B cell (primary cell): ENCODE results near the gene TMEM69. TPM values are rescaled to one million over a fixed set of nuclear protein-coding genes. Genes with fewer than 3 reads are reported as not detected.

ENCODE experiments used
- ATAC-seq: fragments of 200-7000 bp; cut with Tn5 transposase; one replicate; pipeline ENCODE4 v1.10.0; 2021; ENCODE audit warnings: low read depth, mild to moderate bottlenecking, moderate number of reproducible peaks, moderate library complexity
- CTCF ChIA-PET: fragments of 350-600 bp; sonication (Branson Sonifier 250); formaldehyde crosslinking; loops from one replicate; lab custom pipeline; 2021; ENCODE audit warnings: antibody characterized with exemption, inconsistent platforms; lab: Charles Lee
- POLR2A ChIA-PET: fragments of 350-600 bp; sonication (Branson Sonifier 250); formaldehyde crosslinking; loops from one replicate; lab custom pipeline; 2021; ENCODE audit warnings: antibody characterized with exemption; lab: Charles Lee
- DNase-seq: peaks from one replicate; pipeline ENCODE4 v3.0.0; 2013
- H2AFZ ChIP-seq: 2 replicates; pipeline ENCODE4 v1.6.1; 2012; ENCODE audit warnings: mild to moderate bottlenecking, low read depth, low read length; ENCODE audit not compliant: insufficient read depth, poor library complexity, severe bottlenecking
- H3K27ac ChIP-seq, 2 donors: 1 replicate in 1 of 2; 2 replicates in 1 of 2; pipeline ENCODE4 v1.5.1; 2012 to 2013; ENCODE audit warnings: low read length in 2 of 2, mild to moderate bottlenecking in 2 of 2, moderate library complexity in 1 of 2
- H3K27me3 ChIP-seq, 4 experiments: fragments of 200-600 bp in 1 of 4; sonication (generic) in 1 of 4; replicated peaks in 1 of 4; 1 replicate in 2 of 4; 2 replicates in 2 of 4; pipeline versions ENCODE4 v1.6.1 to v1.7.0; 2013 to 2016; ENCODE audit warnings: low read length in 3 of 4, mild to moderate bottlenecking in 2 of 4, mixed read lengths in 1 of 4, moderate library complexity in 1 of 4; ENCODE audit not compliant: insufficient read depth in 4 of 4, control insufficient read depth in 3 of 4; ENCODE audit errors: control extremely low read depth in 1 of 4
- H3K36me3 ChIP-seq, 2 experiments: replicated peaks in 1 of 2; 1 replicate in 1 of 2; 2 replicates in 1 of 2; pipeline versions ENCODE4 v1.6.1 to v1.7.1; 2013; ENCODE audit warnings: low read length in 1 of 2; ENCODE audit not compliant: insufficient read depth in 2 of 2, control insufficient read depth in 1 of 2; ENCODE audit errors: control extremely low read depth in 1 of 2, extremely low read depth in 1 of 2
- H3K4me1 ChIP-seq, 2 donors: fragments of 200-600 bp in 1 of 2; sonication (generic) in 1 of 2; 1 replicate in 1 of 2; 2 replicates in 1 of 2; pipeline versions ENCODE4 v1.5.1 to v1.6.1; 2013 to 2017; ENCODE audit warnings: low read length in 2 of 2; ENCODE audit not compliant: control insufficient read depth in 2 of 2, insufficient read depth in 2 of 2
- H3K4me2 ChIP-seq: replicated peaks from 2 replicates; pipeline ENCODE3; 2012; ENCODE audit warnings: mild to moderate bottlenecking, low read depth, low read length; ENCODE audit not compliant: poor library complexity, severe bottlenecking
- H3K4me3 ChIP-seq, 5 experiments: fragments of 200-600 bp in 1 of 5; sonication (generic) in 1 of 5; 1 replicate in 3 of 5; 2 replicates in 2 of 5; pipeline versions ENCODE4 v1.5.1 to v1.7.0; 2011 to 2016; ENCODE audit warnings: low read length in 4 of 5, mild to moderate bottlenecking in 4 of 5, low read depth in 2 of 5, control low read depth in 1 of 5, moderate library complexity in 1 of 5; ENCODE audit not compliant: insufficient read depth in 1 of 5; ENCODE audit errors: control extremely low read depth in 1 of 5, extremely low read depth in 1 of 5
- H3K79me2 ChIP-seq: fragments of 200-600 bp; sonication (generic); one replicate; pipeline ENCODE4 v1.6.0; 2016; ENCODE audit warnings: low read length; ENCODE audit not compliant: control insufficient read depth, insufficient read depth
- H3K9ac ChIP-seq: fragments of 200-600 bp; sonication (generic); 2 replicates; pipeline ENCODE4 v1.6.1; 2017; ENCODE audit warnings: mild to moderate bottlenecking, low read length, moderate library complexity
- H3K9me3 ChIP-seq, 3 donors: one replicate each; pipeline versions ENCODE4 v1.6.1 to v1.7.1; 2013; ENCODE audit warnings: low read length in 2 of 3; ENCODE audit not compliant: control insufficient read depth in 2 of 3, insufficient read depth in 1 of 3; ENCODE audit errors: control extremely low read depth in 1 of 3
- H4K20me1 ChIP-seq: 2 replicates; pipeline ENCODE4 v1.6.0; 2012; ENCODE audit warnings: mild to moderate bottlenecking, low read length; ENCODE audit not compliant: insufficient read depth, control insufficient read depth, poor library complexity, severe bottlenecking
- H3K27ac Mint-ChIP-seq: one replicate; pipeline ENCODE4 v1.8.0; 2021; ENCODE audit warnings: mixed read lengths
- H3K27me3 Mint-ChIP-seq: one replicate; pipeline ENCODE4 v1.8.0; 2021; ENCODE audit warnings: mixed read lengths
- H3K4me1 Mint-ChIP-seq: one replicate; pipeline ENCODE4 v1.8.0; 2021; ENCODE audit warnings: mixed read lengths
- H3K4me3 Mint-ChIP-seq: one replicate; pipeline ENCODE4 v1.8.0; 2021; ENCODE audit warnings: mixed read lengths
- H3K9me3 Mint-ChIP-seq: one replicate; pipeline ENCODE4 v1.8.0; 2022; ENCODE audit warnings: mixed read lengths; ENCODE audit not compliant: insufficient read depth
- EZH2 ChIP-seq: IDR thresholded peaks from 2 replicates; pipeline ENCODE4 v1.6.1; 2012; ENCODE audit warnings: borderline replicate concordance, low read depth, mild to moderate bottlenecking, moderate library complexity, low read length; ENCODE audit not compliant: insufficient read depth, poor library complexity, severe bottlenecking
- WGBS: methylation state at CpG from one replicate; pipeline ENCODE4 v1.1.5; 2013; ENCODE audit warnings: missing lambda C conversion rate; ENCODE audit not compliant: insufficient coverage; 5-methylcytosine and 5-hydroxymethylcytosine counted together
- intact Hi-C: fragments of 100-400 bp; cut with micrococcal nuclease; formaldehyde crosslinking; loops from one replicate; pipeline ENCODE4 v1.10.0; 2022
- polyA plus RNA-seq: library from polyadenylated mRNA; depleted of rRNA; stranded (reverse); fragments of >200 nt; gene quantifications from 2 replicates; pipeline ENCODE4 v1.2.3, GENCODE V29; 2012
- total RNA-seq, 2 donors: library from RNA; stranded (reverse); fragments of 120-200 nt in 1 of 2; gene quantifications; 1 replicate in 1 of 2; 2 replicates in 1 of 2; pipeline versions ENCODE4 v1.2.3 to v1.2.4, GENCODE V29; 2013 to 2022
- TF ChIP-seq, protein P1 (sequence below): fragments of 200-600 bp; IDR thresholded peaks from one replicate; pipeline ENCODE4 v1.8.0; 2022; ENCODE audit warnings: antibody characterized with exemption, mild to moderate bottlenecking

Gene TMEM69
- total and polyA plus RNA-seq, 2 donors (not counting 1 experiment from before 2014, with no cell fraction given) = 21.8 to 34.2 TPM

DNA sequence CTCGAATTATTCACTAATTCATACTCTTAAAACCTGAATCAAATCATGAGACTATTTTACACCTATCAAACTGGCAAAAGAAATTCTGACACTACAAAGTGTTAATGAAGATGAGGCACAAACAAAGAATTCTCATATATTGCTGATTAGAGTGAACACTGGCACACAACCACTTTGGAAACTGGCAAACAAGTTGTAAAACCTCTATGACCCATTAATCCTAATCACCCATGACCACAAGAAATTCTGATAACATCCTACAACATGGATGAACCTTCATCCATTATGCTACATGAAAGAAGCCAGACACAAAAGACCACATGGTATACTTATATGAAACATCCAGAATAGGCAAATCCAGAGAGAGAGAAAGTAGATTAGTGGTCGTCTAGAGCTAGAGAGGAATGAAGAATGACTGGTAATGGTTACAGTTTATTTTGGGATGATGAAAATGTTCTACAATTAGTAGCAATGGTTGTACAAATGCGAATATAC is 10.2 kb upstream of the TMEM69 start:
- Histone ChIP-seq H3K4me1 (peaks cover 11 to 39% of the 10 kb centered on the region in 2 donors), H3K79me2 (peaks cover 99% of the 10 kb centered on the region), H4K20me1 (peaks cover 74% of the 10 kb centered on the region), H3K27me3 (no peaks in the 10 kb centered on the region), H3K4me2 (no peak overlapping the region), H2AFZ (no peak overlapping the region), H3K36me3 (peaks cover 0 to under 1% of the 10 kb centered on the region in 2 experiments), H3K4me3 (no peak overlapping the region), H3K9me3 (no peaks in the 10 kb centered on the region), H3K9ac (no peak overlapping the region), H3K27ac (no peak overlapping the region)
- Mint-ChIP-seq H3K27me3 (no peaks in the 10 kb centered on the region), H3K4me1 (peaks cover 76% of the 10 kb centered on the region), H3K27ac (no peak overlapping the region), H3K9me3 (no peaks in the 10 kb centered on the region), H3K4me3 (peak overlapping the region; percentile 14)
- ChIA-PET CTCF (interaction anchor here (1.5 kb wide), 1 partner anchor 8 kb away, joined by 5 read pairs; the partner anchor contains the start of gene GPBP1L1), POLR2A (no interaction called here)
- TF ChIP-seq, protein P1, sequence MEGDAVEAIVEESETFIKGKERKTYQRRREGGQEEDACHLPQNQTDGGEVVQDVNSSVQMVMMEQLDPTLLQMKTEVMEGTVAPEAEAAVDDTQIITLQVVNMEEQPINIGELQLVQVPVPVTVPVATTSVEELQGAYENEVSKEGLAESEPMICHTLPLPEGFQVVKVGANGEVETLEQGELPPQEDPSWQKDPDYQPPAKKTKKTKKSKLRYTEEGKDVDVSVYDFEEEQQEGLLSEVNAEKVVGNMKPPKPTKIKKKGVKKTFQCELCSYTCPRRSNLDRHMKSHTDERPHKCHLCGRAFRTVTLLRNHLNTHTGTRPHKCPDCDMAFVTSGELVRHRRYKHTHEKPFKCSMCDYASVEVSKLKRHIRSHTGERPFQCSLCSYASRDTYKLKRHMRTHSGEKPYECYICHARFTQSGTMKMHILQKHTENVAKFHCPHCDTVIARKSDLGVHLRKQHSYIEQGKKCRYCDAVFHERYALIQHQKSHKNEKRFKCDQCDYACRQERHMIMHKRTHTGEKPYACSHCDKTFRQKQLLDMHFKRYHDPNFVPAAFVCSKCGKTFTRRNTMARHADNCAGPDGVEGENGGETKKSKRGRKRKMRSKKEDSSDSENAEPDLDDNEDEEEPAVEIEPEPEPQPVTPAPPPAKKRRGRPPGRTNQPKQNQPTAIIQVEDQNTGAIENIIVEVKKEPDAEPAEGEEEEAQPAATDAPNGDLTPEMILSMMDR = no peak
- no peak for TF ChIP-seq EZH2
- no peak for ATAC-seq
- WGBS = no CpG with 5 or more reads among the region's 3 CpGs
- intact Hi-C loops = no loop called here
- DNase-seq = no peak

DNA sequence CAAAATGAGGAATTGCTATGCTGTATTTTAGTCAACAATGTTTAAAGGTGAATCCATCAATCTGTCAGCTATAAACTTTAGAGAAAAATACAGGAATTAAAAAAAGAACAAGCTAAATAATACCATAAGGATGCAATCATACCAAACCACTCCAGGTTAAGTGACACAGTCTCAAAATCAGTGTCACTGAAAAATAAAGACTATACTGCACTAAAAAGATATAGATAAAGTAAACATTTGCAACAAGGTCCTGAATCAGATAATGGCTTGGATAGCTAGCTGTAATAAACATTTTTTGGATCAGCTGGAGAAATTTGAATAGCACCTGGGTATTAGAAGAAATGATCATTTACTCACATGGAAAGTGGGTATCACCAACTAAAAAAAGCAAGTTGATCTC is 9.5 kb upstream of the TMEM69 start:
- ATAC-seq = no peak
- no peak overlapping the region for H3K9ac ChIP-seq
- TF ChIP-seq, protein P1 = no peak
- TF ChIP-seq EZH2 = no peak
- no peak overlapping the region for H2AFZ ChIP-seq
- no peaks in the 10 kb centered on the region for H3K27me3 ChIP-seq
- H3K9me3 ChIP-seq = no peaks in the 10 kb centered on the region
- no peak overlapping the region for H3K4me3 Mint-ChIP-seq
- POLR2A ChIA-PET = no interaction called here
- H3K4me1 ChIP-seq = peaks cover 11 to 40% of the 10 kb centered on the region in 2 donors
- intact Hi-C loops = no loop called here
- no peaks in the 10 kb centered on the region for H3K36me3 ChIP-seq
- H3K9me3 Mint-ChIP-seq = no peaks in the 10 kb centered on the region
- no peaks in the 10 kb centered on the region for H3K27me3 Mint-ChIP-seq
- peaks cover 71% of the 10 kb centered on the region for H4K20me1 ChIP-seq
- peaks cover 99% of the 10 kb centered on the region for H3K79me2 ChIP-seq
- H3K4me3 ChIP-seq = no peak overlapping the region
- H3K4me1 Mint-ChIP-seq = peaks cover 70% of the 10 kb centered on the region
- DNase-seq = no peak
- no peak overlapping the region for H3K27ac Mint-ChIP-seq
- no peak overlapping the region for H3K4me2 ChIP-seq
- CTCF ChIA-PET = no interaction called here
- H3K27ac ChIP-seq = no peak overlapping the region
